HG03558 (cell line): Measurements from ENCODE around the gene CKAP2L.

Experiments used
- ATAC-seq: cut with Tn5 transposase; IDR thresholded peaks from one replicate; pipeline ENCODE4 v1.9.1; 2021; ENCODE audit warnings: moderate number of reproducible peaks; ENCODE audit not compliant: unreplicated experiment; ENCODE audit errors: extremely low read depth

Gene CKAP2L

DNA sequence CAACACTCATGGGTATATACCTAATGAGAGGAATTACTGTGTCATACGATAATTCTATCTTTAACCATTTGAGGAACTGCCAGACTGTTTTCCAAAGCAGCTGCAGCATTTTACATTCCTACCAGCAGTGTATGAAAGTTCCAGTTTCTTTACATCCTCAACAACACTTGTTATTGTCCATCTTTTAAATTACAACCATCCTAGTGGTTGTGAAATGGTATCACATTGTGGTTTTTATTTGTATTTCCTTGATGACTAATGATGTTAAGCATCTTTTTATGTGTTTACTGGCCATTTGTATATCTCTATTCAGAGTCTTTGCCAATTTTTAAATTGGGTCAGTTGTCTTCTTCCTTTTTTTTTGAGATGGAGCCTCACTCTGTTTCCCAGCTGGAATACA lies 4.0 kb upstream of the CKAP2L start:
- ATAC-seq, result no peak

DNA sequence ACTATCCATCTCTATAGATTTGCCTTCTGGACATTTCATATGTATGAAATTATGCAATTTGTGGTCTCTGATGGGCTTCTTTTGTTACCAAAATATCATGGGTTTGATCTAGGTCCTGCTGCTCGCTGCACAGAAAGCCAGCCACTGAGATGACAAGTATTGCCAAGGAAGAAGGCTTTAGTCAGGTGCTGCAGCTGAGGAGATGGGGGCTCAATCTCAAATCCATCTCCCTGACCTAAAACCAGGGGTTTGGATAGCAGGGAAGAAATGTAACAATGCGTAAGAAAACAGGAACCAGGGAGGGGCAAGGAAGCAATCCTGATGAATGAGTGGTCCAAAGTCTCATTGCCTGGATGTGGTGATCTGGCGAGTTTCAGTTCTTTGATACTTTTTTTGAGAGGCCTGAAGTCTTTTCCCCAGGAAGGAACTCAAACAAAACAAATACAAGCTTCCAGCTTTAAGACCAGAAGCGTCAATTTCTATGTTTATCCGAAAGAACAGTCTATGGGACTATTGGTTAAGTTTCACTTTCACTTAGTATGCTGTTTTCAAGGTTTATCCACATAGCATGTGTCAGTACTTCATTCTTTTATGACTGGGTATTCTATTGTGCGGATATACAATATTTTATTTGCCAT lies 3.4 kb upstream of the CKAP2L start:
- ATAC-seq, result no peak

DNA sequence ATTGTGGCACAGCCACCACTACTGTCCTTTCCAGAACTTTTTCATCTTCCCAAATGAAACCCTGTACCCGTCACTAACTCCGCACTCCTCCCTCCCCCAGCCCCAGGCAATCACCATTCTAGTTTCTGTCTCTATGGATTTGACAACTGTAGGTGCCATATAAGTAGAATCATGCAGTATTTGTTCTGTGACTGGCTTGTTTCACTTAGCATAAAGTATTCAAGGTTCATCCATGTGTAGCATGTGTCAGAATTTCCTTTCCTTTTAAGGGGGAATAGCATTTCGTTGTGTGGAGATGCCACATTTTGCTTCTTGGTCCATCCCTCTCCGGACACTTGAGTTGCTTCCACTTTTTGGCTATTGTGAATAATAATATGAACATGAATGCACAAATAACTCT lies 842 bp upstream of the CKAP2L start:
- no peak for ATAC-seq

DNA sequence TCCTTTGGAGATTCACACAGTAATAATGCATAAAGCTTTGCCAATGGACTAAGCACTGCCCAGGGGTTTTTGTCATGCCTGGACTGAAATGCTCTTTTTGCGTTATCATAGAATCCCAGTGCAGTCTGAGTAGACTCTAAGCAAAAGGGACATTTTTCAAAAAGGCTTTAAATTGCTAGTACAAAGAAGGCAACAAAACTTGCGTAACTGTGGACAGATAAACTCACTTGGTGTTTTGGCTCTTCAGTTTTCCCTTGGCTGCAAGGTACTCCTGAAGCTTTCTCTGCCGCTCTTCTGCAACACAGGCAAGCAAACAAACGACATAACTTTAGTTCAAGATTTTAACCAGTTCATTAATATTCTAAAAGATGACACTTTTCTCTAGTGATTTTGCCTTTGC lies 2.1 kb downstream of the CKAP2L start:
- no peak for ATAC-seq

DNA sequence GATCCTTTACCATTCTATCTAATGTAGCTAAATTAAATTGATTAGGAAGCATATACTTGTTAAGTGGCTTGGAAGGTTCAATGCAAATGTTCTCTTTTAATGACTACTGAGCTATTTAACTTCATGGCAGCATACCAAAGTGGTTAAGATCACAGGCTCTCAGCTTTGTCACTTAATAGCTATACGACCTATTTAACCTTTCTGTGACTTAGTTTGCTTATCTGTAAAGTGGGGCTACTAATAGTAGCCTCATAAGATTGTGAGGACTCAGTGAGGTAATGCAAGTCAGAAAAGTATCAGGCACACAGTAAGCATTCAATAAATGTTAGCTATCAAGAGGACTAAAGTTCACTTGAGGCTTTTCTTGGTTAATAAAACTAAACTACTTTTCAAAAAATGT lies 4.3 kb downstream of the CKAP2L start:
- ATAC-seq, result no peak

- no peak for ATAC-seq
These were observed 5.7 kb downstream of the CKAP2L start for GRCh38 chr2:112758711-112759110.

DNA sequence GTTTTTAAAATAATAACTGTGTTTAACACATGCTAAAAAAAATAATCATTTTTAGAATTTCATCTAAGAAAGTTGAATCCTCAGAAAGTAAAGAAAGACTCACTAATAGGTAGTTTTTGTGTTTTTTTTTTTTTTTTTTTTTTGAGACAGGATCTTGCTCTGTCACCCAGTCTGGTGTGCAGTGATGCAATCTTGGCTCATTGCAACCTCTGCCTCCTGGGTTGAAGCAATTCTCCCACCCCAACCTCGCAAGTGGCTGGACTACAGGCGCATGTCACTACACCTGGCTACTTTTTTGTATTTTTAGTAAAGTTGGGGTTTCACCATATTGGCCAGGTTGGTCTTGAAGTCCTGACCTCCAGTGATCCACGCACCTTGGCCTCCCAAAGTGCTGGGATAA lies 7.1 kb downstream of the CKAP2L start:
- no peak for ATAC-seq

- ATAC-seq, result no peak
These were observed 8.2 kb downstream of the CKAP2L start for GRCh38 chr2:112756207-112756606.

DNA sequence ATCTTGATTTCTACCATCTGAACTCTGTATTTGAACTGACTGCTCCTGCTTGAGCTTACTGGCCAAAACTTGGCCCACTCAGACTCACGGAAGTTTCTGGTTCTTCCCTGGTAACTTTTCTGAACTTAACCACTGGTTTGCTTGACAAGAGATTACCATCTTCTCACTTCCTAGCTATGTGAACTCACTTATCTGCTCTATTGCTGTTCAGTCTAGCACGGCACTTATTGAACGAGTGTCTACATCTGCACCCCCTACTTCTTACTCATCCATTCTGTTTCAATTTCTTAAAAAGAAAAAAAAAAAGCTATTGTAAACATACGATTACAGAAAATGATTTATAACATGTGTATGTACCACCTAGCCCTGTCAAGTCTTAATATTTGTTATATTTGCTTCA lies 9.0 kb downstream of the CKAP2L start:
- ATAC-seq, result no peak

GRCh38 chr2:112754564-112754963 lies 9.8 kb downstream of the CKAP2L start:
- ATAC-seq, result no peak

GRCh38 chr2:112752667-112753066 lies 11.7 kb downstream of the CKAP2L start:
- ATAC-seq, result no peak

DNA sequence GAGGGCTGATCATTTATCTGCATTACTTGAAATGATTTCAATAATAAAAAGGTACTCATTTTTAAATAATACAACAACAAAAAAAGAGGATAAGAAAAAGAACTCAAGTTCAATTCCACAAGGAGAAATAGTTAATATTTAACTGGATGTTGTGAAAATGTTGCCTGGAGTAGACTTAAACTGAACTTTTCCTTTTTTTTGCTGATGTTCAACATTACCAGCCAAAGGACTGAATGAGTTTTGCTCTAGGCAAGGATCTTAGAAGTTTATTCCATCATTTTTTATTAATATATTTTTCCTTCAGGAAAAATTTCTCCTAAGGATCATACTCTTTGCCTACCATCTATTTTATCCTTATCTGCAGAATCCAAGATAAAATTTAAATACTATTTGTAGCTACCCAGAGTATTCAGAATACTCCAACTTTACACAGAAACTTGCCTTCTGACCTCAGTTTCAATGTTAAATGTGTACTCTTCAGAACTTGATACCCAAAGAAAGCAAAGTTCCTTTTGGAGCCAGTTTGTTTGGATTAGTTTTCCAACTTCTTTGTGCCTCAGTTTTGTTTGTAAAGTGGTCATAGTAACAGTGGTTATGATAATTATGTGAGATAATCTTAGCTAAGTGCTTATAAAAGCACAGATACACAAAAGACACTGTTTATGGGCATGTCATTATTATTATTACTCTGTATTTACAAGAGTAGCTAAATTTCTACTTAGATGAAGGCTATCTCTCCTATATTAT lies 12.8 kb downstream of the CKAP2L start:
- ATAC-seq, result no peak

GRCh38 chr2:112750560-112750843 lies 13.9 kb downstream of the CKAP2L start:
- ATAC-seq, result no peak

- ATAC-seq, result peak; percentile 59
These were observed 14.5 kb downstream of the CKAP2L start for GRCh38 chr2:112749755-112750559.

- no peak for ATAC-seq
These were observed 23.9 kb downstream of the CKAP2L start for GRCh38 chr2:112740527-112740926.

- ATAC-seq, result no peak
These were observed 26.7 kb downstream of the CKAP2L start for GRCh38 chr2:112737542-112738232.

GRCh38 chr2:112733871-112734270 lies 30.5 kb downstream of the CKAP2L start:
- no peak for ATAC-seq

DNA sequence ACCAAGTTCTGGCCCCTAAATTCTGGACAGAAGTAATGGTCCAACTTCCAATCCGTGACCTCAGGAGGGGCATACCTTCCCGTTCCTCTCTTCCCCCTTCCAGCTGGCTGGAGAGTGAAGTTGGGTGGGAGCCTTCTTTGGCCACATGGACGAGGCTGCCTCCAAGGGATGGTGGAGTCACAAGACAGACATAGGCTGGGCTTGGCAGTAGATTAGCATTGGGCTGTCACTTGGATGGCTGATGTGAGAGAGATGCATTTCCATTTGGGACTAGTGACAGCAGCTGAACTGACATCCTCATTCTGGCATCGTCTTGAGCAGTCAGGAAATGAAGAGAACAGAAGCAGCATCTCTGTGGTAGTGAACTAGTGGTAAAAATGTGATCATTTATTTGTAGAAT lies 31.0 kb downstream of the CKAP2L start:
- no peak for ATAC-seq

DNA sequence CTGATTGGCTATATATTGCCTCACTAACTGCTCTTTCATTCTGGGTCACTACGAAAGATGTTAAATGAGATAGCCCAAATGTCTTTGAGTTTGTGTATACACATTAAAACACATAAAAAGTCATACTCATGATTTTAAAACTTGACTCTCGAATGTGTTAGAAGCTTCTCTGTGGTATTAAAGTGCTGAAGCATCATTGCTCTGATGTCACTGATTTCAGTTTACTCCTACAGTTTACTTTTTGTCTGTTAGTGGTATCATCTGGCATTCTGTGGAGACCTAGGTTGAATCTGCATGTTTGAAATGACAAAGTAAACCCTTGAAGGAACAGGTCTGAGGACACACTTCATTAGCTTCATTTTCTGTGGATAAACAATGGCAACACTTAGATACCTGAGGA lies 32.9 kb downstream of the CKAP2L start:
- no peak for ATAC-seq

DNA sequence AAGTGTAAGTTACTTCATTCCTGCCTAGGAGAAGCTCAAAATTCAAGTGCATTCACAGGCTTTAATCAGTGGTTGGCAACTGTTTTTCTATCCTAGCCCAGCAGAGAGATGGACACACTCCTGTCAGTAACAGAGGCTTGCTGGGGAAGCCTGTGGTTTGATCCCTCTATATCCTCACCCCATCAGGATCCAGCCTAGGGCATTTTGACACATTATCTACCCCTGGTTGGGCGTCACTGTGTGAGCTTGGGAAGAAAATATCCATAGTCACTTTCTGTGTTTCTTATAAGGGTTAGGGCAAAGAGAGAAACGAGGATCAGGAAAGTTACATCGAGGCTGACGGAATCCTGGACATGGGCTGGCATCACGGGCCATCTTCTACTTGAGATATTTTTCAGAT lies 33.6 kb downstream of the CKAP2L start:
- ATAC-seq, result no peak

DNA sequence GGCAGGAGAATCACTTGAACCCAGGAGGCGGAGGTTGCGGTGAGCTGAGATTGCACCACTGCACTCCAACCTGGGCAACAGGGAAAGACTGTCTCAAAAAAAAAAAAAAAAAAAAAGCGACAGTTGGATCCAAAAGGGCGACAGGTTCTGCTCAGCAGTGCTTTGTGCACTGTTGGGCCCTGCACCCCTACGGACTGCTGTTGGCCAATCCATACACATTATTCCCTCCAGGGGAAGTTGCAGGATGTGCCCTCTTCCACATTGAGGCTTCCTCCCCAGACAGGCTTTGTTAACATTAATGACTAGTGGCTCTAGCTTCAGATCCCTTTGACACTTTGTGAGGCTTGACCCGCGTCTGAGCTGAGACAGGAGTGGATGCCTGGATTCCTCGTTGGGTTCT lies 34.2 kb downstream of the CKAP2L start:
- no peak for ATAC-seq
